Caco-2 (cell line): ENCODE data around the gene SBNO1. TPM values are rescaled to one million over a fixed set of nuclear protein-coding genes. Genes with fewer than 3 reads are reported as not detected.
"Not testable (repeated sequence)": the region's sequence is repeated elsewhere in the genome, so short reads cannot be mapped to it uniquely, and the experiment has no call there.

Experiments
- BruUV-seq: library from RNA; stranded (reverse); fragments of 400-500 nt; replicated peaks from 2 replicates; lab custom pipeline; 2021; lab: Mats Ljungman, UMichigan
- CTCF ChIA-PET: fragments of 300-600 bp; sonication (Branson Sonifier 250); formaldehyde crosslinking; loops from one replicate; lab custom pipeline; 2022; ENCODE audit warnings: antibody characterized with exemption; lab: Charles Lee
- POLR2A ChIA-PET: fragments of 300-600 bp; sonication (Branson Sonifier 250); formaldehyde crosslinking; loops from one replicate; lab custom pipeline; 2022; ENCODE audit warnings: antibody characterized with exemption; lab: Charles Lee
- DNase-seq, 2 experiments: peaks; one replicate each; pipeline versions ENCODE4 v3.0.0 to v3.0.0-alpha.2; 2020 to 2022
- H3K27me3 ChIP-seq: replicated peaks from 2 replicates; pipeline ENCODE4 v1.6.0; 2011; ENCODE audit warnings: low read length; ENCODE audit not compliant: control insufficient read depth, insufficient read depth
- H3K36me3 ChIP-seq: 2 replicates; pipeline ENCODE4 v1.5.1; 2011; ENCODE audit warnings: low read length; ENCODE audit not compliant: control insufficient read depth, insufficient read depth
- H3K4me1 ChIP-seq: fragments of 250-450 bp; sonication (Bioruptor Pico); 2 replicates; pipeline ENCODE4 v1.5.1; 2020; ENCODE audit warnings: mild to moderate bottlenecking
- H3K4me3 ChIP-seq: 2 replicates; pipeline ENCODE4 v1.5.1; 2011; ENCODE audit warnings: low read depth, mild to moderate bottlenecking, control low read depth, low read length
- H3K9me3 ChIP-seq: fragments of 250-450 bp; sonication (Bioruptor Pico); 2 replicates; pipeline ENCODE4 v1.5.1; 2020; ENCODE audit warnings: mild to moderate bottlenecking, moderate library complexity
- H3K27ac Mint-ChIP-seq: one replicate; pipeline ENCODE4 v1.8.0; 2022; ENCODE audit warnings: mixed read lengths; ENCODE audit not compliant: unreplicated experiment
- H3K27me3 Mint-ChIP-seq: one replicate; pipeline ENCODE4 v1.8.0; 2022; ENCODE audit warnings: mixed read lengths; ENCODE audit not compliant: insufficient read depth, unreplicated experiment
- H3K36me3 Mint-ChIP-seq: one replicate; pipeline ENCODE4 v1.8.0; 2022; ENCODE audit warnings: mild to moderate bottlenecking, mixed read lengths; ENCODE audit not compliant: insufficient read depth, unreplicated experiment
- H3K4me1 Mint-ChIP-seq: one replicate; pipeline ENCODE4 v1.8.0; 2022; ENCODE audit warnings: low read depth, mixed read lengths; ENCODE audit not compliant: unreplicated experiment
- H3K4me3 Mint-ChIP-seq: one replicate; pipeline ENCODE4 v1.8.0; 2022; ENCODE audit warnings: mild to moderate bottlenecking, moderate library complexity, mixed read lengths; ENCODE audit not compliant: unreplicated experiment
- H3K9me3 Mint-ChIP-seq: one replicate; pipeline ENCODE4 v1.8.0; 2022; ENCODE audit warnings: mixed read lengths; ENCODE audit not compliant: unreplicated experiment
- intact Hi-C: fragments of 100-400 bp; cut with micrococcal nuclease; formaldehyde crosslinking; loops from one replicate; pipeline ENCODE4 v1.10.0; 2022; ENCODE audit not compliant: unreplicated experiment
- total RNA-seq: library from RNA; stranded (reverse); gene quantifications from 2 replicates; pipeline ENCODE4 v1.2.3, GENCODE V29; 2022
- TF ChIP-seq, protein P1 (sequence below), 2 experiments: fragments of 200-600 bp in 1 of 2; IDR thresholded peaks; 1 replicate in 1 of 2; 2 replicates in 1 of 2; pipeline versions ENCODE4 v1.5.1 to v1.8.0; 2011 to 2022; ENCODE audit warnings: antibody characterized with exemption in 1 of 2, control low read depth in 1 of 2, inconsistent platforms in 1 of 2, low read depth in 1 of 2, low read length in 1 of 2, mild to moderate bottlenecking in 1 of 2, moderate library complexity in 1 of 2; ENCODE audit not compliant: insufficient read depth in 1 of 2, severe bottlenecking in 1 of 2, unreplicated experiment in 1 of 2

Gene SBNO1
- total RNA-seq, 1 experiment from 2014 or later = 53.8 TPM

DNA sequence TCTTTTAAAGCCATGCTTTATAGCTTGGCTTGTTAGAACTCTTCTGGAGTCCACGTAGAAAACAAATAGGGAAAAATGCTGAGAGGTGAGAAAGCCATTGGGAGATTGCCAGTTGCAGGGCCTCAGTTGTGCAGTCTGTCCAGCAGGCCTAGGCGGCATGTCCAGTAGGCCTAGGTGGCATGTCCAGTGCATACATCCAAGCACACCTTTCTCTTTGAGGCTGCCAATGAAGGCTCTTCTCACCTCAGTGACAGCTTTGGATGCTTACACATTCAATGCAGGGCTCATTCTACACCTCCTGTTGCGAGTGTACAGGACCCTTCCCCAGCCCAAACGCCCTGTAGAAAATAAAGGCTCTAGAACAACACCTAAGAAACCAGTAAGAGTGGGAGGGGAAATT, 106.1 kb downstream of the SBNO1 start:
- H3K36me3 Mint-ChIP-seq = peaks cover 98% of the 10 kb centered on the region
- no peak for DNase-seq
- no peaks in the 10 kb centered on the region for H3K27me3 Mint-ChIP-seq
- Histone ChIP-seq H3K9me3 (no peaks in the 10 kb centered on the region), H3K36me3 (peaks cover 4% of the 10 kb centered on the region), H3K4me3 (no peak overlapping the region), H3K4me1 (no peaks in the 10 kb centered on the region), H3K27me3 (no peaks in the 10 kb centered on the region)
- intact Hi-C loops = no loop called here
- CTCF ChIA-PET = interaction anchor here (0.6 to 1.0 kb wide), 2 partner anchors 20 to 387 kb away, joined by 3 to 4 read pairs; no protein-coding TSS in a partner anchor
- POLR2A ChIA-PET = interaction anchor here (0.6 kb wide), 2 partner anchors 115 to 471 kb away, joined by 4 to 5 read pairs; no protein-coding TSS in a partner anchor
- TF ChIP-seq, protein P1, sequence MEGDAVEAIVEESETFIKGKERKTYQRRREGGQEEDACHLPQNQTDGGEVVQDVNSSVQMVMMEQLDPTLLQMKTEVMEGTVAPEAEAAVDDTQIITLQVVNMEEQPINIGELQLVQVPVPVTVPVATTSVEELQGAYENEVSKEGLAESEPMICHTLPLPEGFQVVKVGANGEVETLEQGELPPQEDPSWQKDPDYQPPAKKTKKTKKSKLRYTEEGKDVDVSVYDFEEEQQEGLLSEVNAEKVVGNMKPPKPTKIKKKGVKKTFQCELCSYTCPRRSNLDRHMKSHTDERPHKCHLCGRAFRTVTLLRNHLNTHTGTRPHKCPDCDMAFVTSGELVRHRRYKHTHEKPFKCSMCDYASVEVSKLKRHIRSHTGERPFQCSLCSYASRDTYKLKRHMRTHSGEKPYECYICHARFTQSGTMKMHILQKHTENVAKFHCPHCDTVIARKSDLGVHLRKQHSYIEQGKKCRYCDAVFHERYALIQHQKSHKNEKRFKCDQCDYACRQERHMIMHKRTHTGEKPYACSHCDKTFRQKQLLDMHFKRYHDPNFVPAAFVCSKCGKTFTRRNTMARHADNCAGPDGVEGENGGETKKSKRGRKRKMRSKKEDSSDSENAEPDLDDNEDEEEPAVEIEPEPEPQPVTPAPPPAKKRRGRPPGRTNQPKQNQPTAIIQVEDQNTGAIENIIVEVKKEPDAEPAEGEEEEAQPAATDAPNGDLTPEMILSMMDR (IDR thresholded peaks at IDR 0.05; ENCODE audit: insufficient read depth in 1 of 2, low read depth in 1 of 2, low read length in 1 of 2, severe bottlenecking in 1 of 2, unreplicated experiment in 1 of 2) = no peak
- no peak overlapping the region for H3K27ac Mint-ChIP-seq
- H3K9me3 Mint-ChIP-seq = no peaks in the 10 kb centered on the region
- no peaks in the 10 kb centered on the region for H3K4me1 Mint-ChIP-seq
- no TSS peak for BruUV-seq
- H3K4me3 Mint-ChIP-seq = no peak overlapping the region

DNA sequence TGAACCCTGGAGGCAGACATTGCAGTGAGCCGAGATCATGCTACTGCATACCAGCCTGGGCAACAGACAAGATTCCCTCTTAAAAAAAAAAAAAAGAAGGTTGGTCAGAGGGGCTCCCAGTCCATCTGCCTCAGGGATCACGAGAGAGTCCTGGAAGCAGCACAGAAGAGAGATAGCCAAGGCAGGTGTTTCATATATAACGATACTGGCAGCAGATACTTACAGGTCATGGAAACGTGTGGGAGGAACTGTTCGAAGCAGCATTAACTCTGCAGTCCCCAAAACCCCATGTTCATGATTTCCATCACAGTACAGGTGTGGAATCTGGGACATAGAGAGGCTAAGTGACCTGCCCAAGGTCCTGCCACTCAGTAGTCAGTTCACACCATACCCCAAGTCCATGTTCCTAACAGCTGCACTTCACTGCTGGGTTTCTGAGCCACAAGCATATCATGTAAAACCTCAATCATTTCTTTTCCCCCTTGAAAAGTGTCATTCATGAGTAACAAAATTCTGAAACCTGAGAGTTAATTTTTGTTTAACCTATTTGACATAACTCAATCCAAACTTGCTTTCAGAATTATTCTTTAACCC, 109.7 kb downstream of the SBNO1 start:
- Mint-ChIP-seq H3K9me3 (no peaks in the 10 kb centered on the region), H3K4me3 (no peak overlapping the region)

DNA sequence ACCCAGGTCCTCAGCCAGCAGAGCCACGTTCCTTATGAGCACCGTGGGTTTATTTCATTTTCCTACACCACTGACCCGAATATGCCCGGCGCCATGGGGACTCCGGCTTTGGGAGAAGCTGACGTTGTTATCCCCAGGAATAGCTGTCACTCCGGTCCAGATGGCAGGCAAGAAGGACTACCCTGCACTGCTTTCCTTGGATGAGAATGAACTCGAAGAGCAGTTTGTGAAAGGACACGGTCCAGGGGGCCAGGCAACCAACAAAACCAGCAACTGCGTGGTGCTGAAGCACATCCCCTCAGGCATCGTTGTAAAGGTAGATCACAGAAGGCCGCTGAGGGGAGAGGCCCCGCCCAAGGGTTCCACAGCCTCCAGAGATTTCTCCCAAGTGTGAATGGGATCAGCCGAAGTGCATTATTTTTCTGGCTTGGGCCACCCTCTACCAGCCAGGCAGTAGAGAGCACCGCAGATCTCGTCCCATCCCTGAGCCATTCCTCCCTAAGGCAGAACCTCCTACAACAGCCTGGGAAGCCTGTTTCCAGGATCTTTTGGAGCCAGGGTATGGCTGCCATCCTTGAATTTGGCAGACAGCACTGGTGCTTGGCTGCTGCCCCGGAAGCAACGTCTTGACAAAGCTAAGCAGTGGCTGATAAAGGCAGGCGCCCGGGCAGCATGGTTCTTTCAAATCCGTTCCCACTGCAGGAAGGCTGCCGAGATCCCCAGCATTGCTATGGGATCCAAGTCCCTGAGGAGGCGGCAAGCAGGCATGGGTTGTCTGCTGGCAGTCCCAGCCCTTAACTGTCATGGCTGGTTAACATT, 110.8 kb downstream of the SBNO1 start:
- ChIA-PET CTCF (interaction anchor here (1.0 kb wide), 1 partner anchor 11 kb away, joined by 4 read pairs; no protein-coding TSS in a partner anchor), POLR2A (no interaction called here)
- peaks cover 6% of the 10 kb centered on the region for H3K36me3 ChIP-seq
- Mint-ChIP-seq H3K4me1 (peaks cover 20% of the 10 kb centered on the region), H3K9me3 (no peaks in the 10 kb centered on the region), H3K4me3 (no peak overlapping the region), H3K27ac (no peak overlapping the region), H3K36me3 (peaks cover 79% of the 10 kb centered on the region), H3K27me3 (no peaks in the 10 kb centered on the region)
- no peaks in the 10 kb centered on the region for H3K27me3 ChIP-seq
- BruUV-seq = no TSS peak
- no peaks in the 10 kb centered on the region for H3K9me3 ChIP-seq
- no peak for DNase-seq
- H3K4me3 ChIP-seq = no peak overlapping the region
- TF ChIP-seq, protein P1 (IDR thresholded peaks at IDR 0.05; ENCODE audit: insufficient read depth in 1 of 2, low read depth in 1 of 2, low read length in 1 of 2, severe bottlenecking in 1 of 2, unreplicated experiment in 1 of 2) = no peak
- H3K4me1 ChIP-seq = peaks cover 25% of the 10 kb centered on the region
- intact Hi-C loops = no loop called here

More for the DNA sequence above, 109.7 kb downstream of the SBNO1 start:
- Mint-ChIP-seq H3K4me1 (peaks cover 17% of the 10 kb centered on the region), H3K27me3 (no peaks in the 10 kb centered on the region), H3K27ac (no peak overlapping the region), H3K36me3 (peaks cover 82% of the 10 kb centered on the region)
- no peaks in the 10 kb centered on the region for H3K9me3 ChIP-seq
- no peak for DNase-seq
- no peaks in the 10 kb centered on the region for H3K27me3 ChIP-seq
- TF ChIP-seq, protein P1 (IDR thresholded peaks at IDR 0.05; ENCODE audit: insufficient read depth in 1 of 2, low read depth in 1 of 2, low read length in 1 of 2, severe bottlenecking in 1 of 2, unreplicated experiment in 1 of 2) = no peak
- H3K36me3 ChIP-seq = peaks cover 6% of the 10 kb centered on the region
- ChIA-PET CTCF (no interaction called here), POLR2A (no interaction called here)
- no TSS peak for BruUV-seq
- peaks cover 25% of the 10 kb centered on the region for H3K4me1 ChIP-seq
- no peak overlapping the region for H3K4me3 ChIP-seq
- intact Hi-C loops = no loop called here

DNA sequence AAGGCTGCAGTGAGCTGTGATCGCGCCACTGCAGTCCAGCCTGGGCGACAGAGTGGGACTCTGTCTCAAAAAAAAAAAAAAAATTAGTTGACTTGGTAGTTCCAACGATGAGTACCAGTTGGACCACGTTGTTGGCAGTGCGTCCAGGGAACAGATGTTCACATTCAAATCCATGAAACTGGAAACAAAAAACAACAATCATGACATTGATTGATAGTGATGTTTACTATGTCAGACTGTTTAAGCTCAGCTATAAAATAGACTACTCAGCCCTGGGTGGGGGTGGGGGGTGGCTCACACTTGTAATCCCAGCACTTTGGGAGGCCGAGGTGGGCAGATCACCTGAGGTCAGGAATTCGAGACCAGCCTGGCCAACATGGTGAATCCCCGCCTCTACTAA, 112.3 kb downstream of the SBNO1 start:
- H3K27ac Mint-ChIP-seq, H3K36me3 ChIP-seq, DNase-seq, H3K4me3 ChIP-seq, H3K9me3 Mint-ChIP-seq, H3K4me3 Mint-ChIP-seq, H3K9me3 ChIP-seq, H3K27me3 Mint-ChIP-seq, CTCF ChIA-PET, H3K27me3 ChIP-seq, BruUV-seq, intact Hi-C loops: not testable (repeated sequence)
- POLR2A ChIA-PET = interaction anchor here (2.2 kb wide), 1 partner anchor 19 kb away, joined by 31 read pairs; the partner anchor contains the start of genes MPHOSPH9 and MTRFR
- peaks cover 25% of the 10 kb centered on the region for H3K4me1 ChIP-seq
- peaks cover 73% of the 10 kb centered on the region for H3K36me3 Mint-ChIP-seq
- peaks cover 20% of the 10 kb centered on the region for H3K4me1 Mint-ChIP-seq
